Panc1 (cell line): ENCODE data around the gene ZNF593.

Experiments used
- POLR2AphosphoS5 ChIP-seq: IDR thresholded peaks from 2 replicates; pipeline ENCODE4 v1.6.1; 2012; ENCODE audit warnings: mild to moderate bottlenecking, low read depth, low read length, moderate library complexity
- SIN3A ChIP-seq: IDR thresholded peaks from 2 replicates; pipeline ENCODE4 v1.6.1; 2012; ENCODE audit warnings: low read depth, mild to moderate bottlenecking, low read length, moderate library complexity, borderline replicate concordance; ENCODE audit not compliant: insufficient read depth
- TCF7L2 ChIP-seq: IDR thresholded peaks from 2 replicates; pipeline ENCODE4 v1.6.1; 2011; ENCODE audit warnings: mild to moderate bottlenecking, low read depth, low read length, inconsistent platforms
- TF ChIP-seq, protein P1 (sequence below): fragments of 450-650 bp; IDR thresholded peaks from 2 replicates; pipeline ENCODE4 v1.5.1; 2017; ENCODE audit warnings: mild to moderate bottlenecking
- TF ChIP-seq, protein P2 (sequence below), 2 experiments: IDR thresholded peaks; 2 replicates each; pipeline ENCODE4 v1.6.1; 2011 to 2012; ENCODE audit warnings: low read depth in 2 of 2, control low read depth in 1 of 2, low read length in 1 of 2, mild to moderate bottlenecking in 1 of 2, moderate library complexity in 1 of 2; ENCODE audit not compliant: insufficient read depth in 1 of 2

DNA sequence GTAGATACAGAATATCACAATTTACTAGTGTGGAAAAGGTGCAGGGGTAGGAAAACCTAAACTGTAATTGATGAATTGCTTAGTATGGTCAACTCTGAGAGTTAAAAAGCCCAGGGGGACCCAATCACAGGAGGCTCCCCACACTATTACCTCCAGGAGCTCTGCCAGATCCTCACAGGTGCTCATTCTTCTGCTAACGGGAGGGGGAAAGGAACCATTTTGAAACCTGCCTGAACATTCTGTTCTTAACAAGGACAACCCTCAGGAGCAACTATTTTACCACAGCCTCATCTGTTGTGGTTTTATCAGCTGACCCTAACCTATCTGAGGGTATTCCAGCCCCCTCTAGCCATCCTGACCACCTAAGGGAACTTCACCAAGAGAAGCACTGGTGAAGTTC lies 39.0 kb upstream of the ZNF593 start:
- TF ChIP-seq, protein P1, sequence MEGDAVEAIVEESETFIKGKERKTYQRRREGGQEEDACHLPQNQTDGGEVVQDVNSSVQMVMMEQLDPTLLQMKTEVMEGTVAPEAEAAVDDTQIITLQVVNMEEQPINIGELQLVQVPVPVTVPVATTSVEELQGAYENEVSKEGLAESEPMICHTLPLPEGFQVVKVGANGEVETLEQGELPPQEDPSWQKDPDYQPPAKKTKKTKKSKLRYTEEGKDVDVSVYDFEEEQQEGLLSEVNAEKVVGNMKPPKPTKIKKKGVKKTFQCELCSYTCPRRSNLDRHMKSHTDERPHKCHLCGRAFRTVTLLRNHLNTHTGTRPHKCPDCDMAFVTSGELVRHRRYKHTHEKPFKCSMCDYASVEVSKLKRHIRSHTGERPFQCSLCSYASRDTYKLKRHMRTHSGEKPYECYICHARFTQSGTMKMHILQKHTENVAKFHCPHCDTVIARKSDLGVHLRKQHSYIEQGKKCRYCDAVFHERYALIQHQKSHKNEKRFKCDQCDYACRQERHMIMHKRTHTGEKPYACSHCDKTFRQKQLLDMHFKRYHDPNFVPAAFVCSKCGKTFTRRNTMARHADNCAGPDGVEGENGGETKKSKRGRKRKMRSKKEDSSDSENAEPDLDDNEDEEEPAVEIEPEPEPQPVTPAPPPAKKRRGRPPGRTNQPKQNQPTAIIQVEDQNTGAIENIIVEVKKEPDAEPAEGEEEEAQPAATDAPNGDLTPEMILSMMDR = no peak
- TF ChIP-seq SIN3A (no peak), POLR2AphosphoS5 (no peak), TCF7L2 (no peak)
- TF ChIP-seq, protein P2, sequence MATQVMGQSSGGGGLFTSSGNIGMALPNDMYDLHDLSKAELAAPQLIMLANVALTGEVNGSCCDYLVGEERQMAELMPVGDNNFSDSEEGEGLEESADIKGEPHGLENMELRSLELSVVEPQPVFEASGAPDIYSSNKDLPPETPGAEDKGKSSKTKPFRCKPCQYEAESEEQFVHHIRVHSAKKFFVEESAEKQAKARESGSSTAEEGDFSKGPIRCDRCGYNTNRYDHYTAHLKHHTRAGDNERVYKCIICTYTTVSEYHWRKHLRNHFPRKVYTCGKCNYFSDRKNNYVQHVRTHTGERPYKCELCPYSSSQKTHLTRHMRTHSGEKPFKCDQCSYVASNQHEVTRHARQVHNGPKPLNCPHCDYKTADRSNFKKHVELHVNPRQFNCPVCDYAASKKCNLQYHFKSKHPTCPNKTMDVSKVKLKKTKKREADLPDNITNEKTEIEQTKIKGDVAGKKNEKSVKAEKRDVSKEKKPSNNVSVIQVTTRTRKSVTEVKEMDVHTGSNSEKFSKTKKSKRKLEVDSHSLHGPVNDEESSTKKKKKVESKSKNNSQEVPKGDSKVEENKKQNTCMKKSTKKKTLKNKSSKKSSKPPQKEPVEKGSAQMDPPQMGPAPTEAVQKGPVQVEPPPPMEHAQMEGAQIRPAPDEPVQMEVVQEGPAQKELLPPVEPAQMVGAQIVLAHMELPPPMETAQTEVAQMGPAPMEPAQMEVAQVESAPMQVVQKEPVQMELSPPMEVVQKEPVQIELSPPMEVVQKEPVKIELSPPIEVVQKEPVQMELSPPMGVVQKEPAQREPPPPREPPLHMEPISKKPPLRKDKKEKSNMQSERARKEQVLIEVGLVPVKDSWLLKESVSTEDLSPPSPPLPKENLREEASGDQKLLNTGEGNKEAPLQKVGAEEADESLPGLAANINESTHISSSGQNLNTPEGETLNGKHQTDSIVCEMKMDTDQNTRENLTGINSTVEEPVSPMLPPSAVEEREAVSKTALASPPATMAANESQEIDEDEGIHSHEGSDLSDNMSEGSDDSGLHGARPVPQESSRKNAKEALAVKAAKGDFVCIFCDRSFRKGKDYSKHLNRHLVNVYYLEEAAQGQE (IDR thresholded peaks at IDR 0.05; ENCODE audit: insufficient read depth in 1 of 2, low read depth in 2 of 2, low read length in 1 of 2) = no peak
